ENCODE measurements around the gene SLC29A3. TPM values are rescaled to one million over a fixed set of nuclear protein-coding genes. Genes with fewer than 3 reads are reported as not detected.

The SLC29A3 gene
- total and polyA plus RNA-seq, 2 experiments from 2014 or later = 10.3 to 12.3 TPM

Other genes with a start within 250 kb of the SLC29A3 start
- gene UNC5B, start 106.7 kb upstream of the SLC29A3 start, total RNA-seq (2014; rRNA removed; shearing (Covaris generic)) = 25.2 and 31.2 TPM in 2 replicates
- gene UNC5B, start 106.7 kb upstream of the SLC29A3 start, polyA plus RNA-seq (2016; fragmentation: Nextera tagmentation; extraction: Ambion mirVana) = 8.0 and 8.7 TPM in 2 replicates
- 4.3 and 6.2 TPM in 2 replicates for gene CDH23, start 77.7 kb downstream of the SLC29A3 start, total RNA-seq (2014; rRNA removed; shearing (Covaris generic))
- 0.73 and 0.95 TPM in 2 replicates for gene CDH23, start 77.7 kb downstream of the SLC29A3 start, polyA plus RNA-seq (2016; fragmentation: Nextera tagmentation; extraction: Ambion mirVana)

Measured in GM23338 (cell line).